Spleen (tissue), 11 donors: ENCODE measurements around the gene CEP170B. TPM values are rescaled to one million over a fixed set of nuclear protein-coding genes. Genes with fewer than 3 reads are reported as not detected.

Experiments
- DNase-seq: peaks from one replicate; pipeline ENCODE4 v3.0.0-alpha.2; 2020
- H3K27ac ChIP-seq, 8 donors: fragments of 200-600 bp; sonication (generic) in 7 of 8; 1 replicate in 4 of 8; 2 replicates in 4 of 8; pipeline versions ENCODE4 v1.5.0 to v1.8.0; 2016 to 2021; ENCODE audit warnings: inconsistent platforms in 4 of 8, mild to moderate bottlenecking in 4 of 8, moderate library complexity in 1 of 8
- H3K27me3 ChIP-seq, 7 donors: fragments of 200-600 bp; sonication (generic) in 6 of 7; replicated peaks in 1 of 7; 1 replicate in 4 of 7; 2 replicates in 3 of 7; pipeline versions ENCODE4 v1.5.0 to v1.8.0; 2016 to 2021; ENCODE audit warnings: inconsistent platforms in 3 of 7, mild to moderate bottlenecking in 1 of 7
- H3K36me3 ChIP-seq, 6 donors: fragments of 200-600 bp; sonication (generic) in 5 of 6; 1 replicate in 4 of 6; 2 replicates in 2 of 6; pipeline versions ENCODE4 v1.5.0 to v1.8.0; 2016 to 2021; ENCODE audit warnings: inconsistent platforms in 2 of 6
- H3K4me1 ChIP-seq, 6 donors: fragments of 200-600 bp; sonication (generic) in 5 of 6; 1 replicate in 3 of 6; 2 replicates in 3 of 6; pipeline versions ENCODE4 v1.5.0 to v1.8.0; 2016 to 2021; ENCODE audit warnings: inconsistent platforms in 3 of 6
- H3K4me3 ChIP-seq, 8 donors: fragments of 200-600 bp; sonication (generic) in 7 of 8; 1 replicate in 4 of 8; 2 replicates in 4 of 8; pipeline versions ENCODE4 v1.5.0 to v1.8.0; 2016 to 2021; ENCODE audit warnings: inconsistent platforms in 4 of 8, mild to moderate bottlenecking in 4 of 8, moderate library complexity in 2 of 8
- H3K9me3 ChIP-seq, 8 donors: fragments of 200-600 bp; sonication (generic) in 7 of 8; 1 replicate in 4 of 8; 2 replicates in 4 of 8; pipeline versions ENCODE4 v1.5.0 to v1.8.0; 2016 to 2021; ENCODE audit warnings: inconsistent platforms in 4 of 8
- CTCF ChIP-seq, 11 experiments: fragments of 200-600 bp in 7 of 11; fragments of 450-650 bp in 4 of 11; sonication (generic) in 4 of 11; IDR thresholded peaks in 8 of 11; conservative IDR thresholded peaks in 3 of 11; 1 replicate in 7 of 11; 2 replicates in 4 of 11; pipeline versions ENCODE4 v1.4.0 to v1.8.0; 2016 to 2021; ENCODE audit warnings: antibody characterized with exemption in 11 of 11, inconsistent platforms in 4 of 11, mild to moderate bottlenecking in 1 of 11
- POLR2A ChIP-seq, 3 donors: fragments of 450-650 bp; IDR thresholded peaks; one replicate each; pipeline ENCODE4 v1.5.1; 2017; ENCODE audit warnings: antibody characterized with exemption in 3 of 3, mild to moderate bottlenecking in 1 of 3
- POLR2AphosphoS5 ChIP-seq, 3 donors: sonication (generic); formaldehyde crosslinking; IDR thresholded peaks; one replicate each; pipeline ENCODE4 v1.5.1; 2017; ENCODE audit warnings: antibody characterized with exemption in 3 of 3
- WGBS, 5 donors: extraction: QIAGEN DNeasy Blood & Tissue Kit in 3 of 5; methylation state at CpG; one replicate each; pipeline versions ENCODE4 v1.1.5 to v1.1.7; 2013 to 2018; 5-methylcytosine and 5-hydroxymethylcytosine counted together
- intact Hi-C: fragments of 100-400 bp; cut with DNase I; formaldehyde crosslinking; loops from one replicate; pipeline ENCODE4 v1.15.0; 2023; ENCODE audit warnings: low total_unique reads
- polyA plus RNA-seq, 3 donors: library from polyadenylated mRNA; stranded (reverse); fragments of 200-250 nt; gene quantifications; one replicate each; pipeline ENCODE4 v1.2.1, GENCODE V29; 2013
- total RNA-seq, 7 donors: library from RNA; depleted of rRNA in 3 of 7; stranded (reverse); fragments of >200 nt in 3 of 7; fragmentation: NEBNext Ultra II Directional in 4 of 7; extraction: Animal tissue kit (Norgen Biotek cat#: 25700) in 4 of 7; gene quantifications; one replicate each; pipeline versions ENCODE4 v1.1.0 to v1.2.1, GENCODE V29; 2016 to 2021
- donor health status: healthy with polysubstance abuse.
- donor health status: DM: no; HTN: no; CAD: no; lungs with moderate emphysema.
- donor health status: DM: no; HTN: no; CAD: no.
- donor health status: Bipolar disorder and iron deficiency.
- donor health status: healthy.
- donor health status: DM: no; HTN: no; CAD: no.
- donor health status: DM: yes; HTN: yes; CAD: no.

The CEP170B gene
- total and polyA plus RNA-seq, 10 donors: 0.58 to 12.6 (median 5.7) TPM

DNA sequence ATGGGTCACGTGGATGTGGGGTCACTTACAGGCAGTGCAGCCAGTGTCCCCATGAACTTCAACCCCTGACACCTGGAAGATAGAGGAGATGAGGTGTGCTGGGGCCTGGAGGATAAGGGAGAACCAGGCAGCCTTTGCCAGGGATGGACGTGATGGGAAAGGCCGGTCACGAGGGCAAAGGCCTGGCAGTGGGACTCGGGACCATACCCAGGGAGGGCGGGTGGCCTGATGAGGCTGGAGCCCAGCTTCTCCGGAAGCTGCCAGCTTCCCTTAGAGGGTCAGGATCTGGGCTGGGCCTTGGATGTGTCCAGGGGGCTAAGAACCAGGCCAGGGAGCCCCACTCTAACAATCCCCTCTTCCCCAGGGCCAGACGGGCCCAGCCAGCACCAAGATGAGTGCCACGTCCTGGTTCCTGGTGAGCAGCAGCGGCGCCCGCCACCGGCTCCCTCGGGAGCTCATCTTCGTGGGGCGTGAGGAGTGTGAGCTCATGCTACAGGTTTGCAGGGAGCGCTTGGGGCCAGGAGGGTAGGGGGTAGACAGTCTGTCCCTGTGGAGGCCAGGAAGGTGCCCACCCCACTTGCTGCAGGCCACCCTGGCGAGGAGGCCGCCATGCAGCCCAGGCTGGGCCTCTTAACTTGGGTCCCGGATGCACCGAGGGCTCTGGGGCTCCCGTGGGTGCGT lies 3.1 kb downstream of the CEP170B start:
- TF ChIP-seq POLR2A (IDR thresholded peaks at IDR 0.05) (no peak), CTCF (IDR thresholded peaks at IDR 0.05 in 8 of 11, conservative IDR thresholded peaks at IDR 0.05 in 3 of 11) (no peak), POLR2AphosphoS5 (IDR thresholded peaks at IDR 0.05) (no peak)
- WGBS, 5 donors: 86 to 95% (median 88%) methylated on average over 16 to 23 of the region's 23 CpGs
- DNase-seq: peak; percentile 61
- no peaks in the 10 kb centered on the region for H3K9me3 ChIP-seq
- H3K27ac ChIP-seq: no peak overlapping the region
- peaks cover 8 to 42% (median 26%) of the 10 kb centered on the region in 6 donors for H3K4me1 ChIP-seq
- H3K36me3 ChIP-seq: no peaks in the 10 kb centered on the region
- H3K27me3 ChIP-seq: peaks cover 3 to 77% (median 32%) of the 10 kb centered on the region in 7 donors
- intact Hi-C loops: no loop called here
- H3K4me3 ChIP-seq: no peak overlapping the region

DNA sequence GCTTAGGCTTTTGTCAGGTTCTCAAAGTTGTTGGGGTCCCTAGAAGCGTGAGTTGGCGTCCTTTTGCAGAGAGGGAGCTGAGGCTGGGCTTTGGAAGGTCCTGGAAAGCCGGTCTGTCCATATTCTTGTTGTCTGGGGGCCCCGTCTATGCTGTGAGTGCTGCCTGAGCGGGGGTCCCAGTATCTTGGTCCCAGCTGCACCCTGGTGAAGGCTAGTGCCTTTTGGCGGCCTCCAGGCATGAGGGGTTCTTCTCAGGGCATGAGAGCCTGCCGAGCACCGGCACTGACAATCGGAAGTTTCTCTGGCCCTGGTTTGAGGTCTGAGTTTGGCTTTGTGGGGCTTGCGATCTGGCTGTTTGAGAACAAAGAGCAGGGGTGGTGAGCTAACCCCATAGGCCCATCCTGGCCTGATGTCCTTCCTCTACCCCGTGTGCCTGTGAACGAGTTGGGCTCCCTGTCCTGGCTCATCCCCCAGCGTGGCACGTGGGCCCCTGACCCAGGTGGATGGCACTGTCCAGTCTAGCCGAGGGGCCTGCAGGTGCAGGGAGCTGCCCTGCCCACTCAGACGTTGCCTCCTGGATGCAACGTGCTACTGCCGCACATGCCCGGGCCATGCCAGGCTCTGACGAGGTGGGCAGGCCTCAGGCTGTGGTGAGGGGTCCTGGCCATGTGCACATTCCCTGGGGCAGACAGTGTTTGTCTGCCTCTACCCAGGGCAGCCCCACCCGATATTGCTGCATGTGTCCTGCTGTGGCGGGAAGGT lies 3.9 kb downstream of the CEP170B start:
- Histone ChIP-seq H3K27ac (no peak overlapping the region), H3K36me3 (no peaks in the 10 kb centered on the region), H3K4me3 (no peak overlapping the region), H3K9me3 (no peaks in the 10 kb centered on the region), H3K27me3 (peaks cover 3 to 77% (median 26%) of the 10 kb centered on the region in 7 donors), H3K4me1 (peaks cover 8 to 43% (median 26%) of the 10 kb centered on the region in 6 donors)
- DNase-seq: peak; percentile 71
- WGBS, 5 donors: 79 to 94% (median 90%) methylated on average over 16 to 22 of the region's 22 CpGs
- TF ChIP-seq POLR2AphosphoS5 (IDR thresholded peaks at IDR 0.05): no peak
- TF ChIP-seq POLR2A (IDR thresholded peaks at IDR 0.05): no peak
- no peak for TF ChIP-seq CTCF (IDR thresholded peaks at IDR 0.05 in 8 of 11, conservative IDR thresholded peaks at IDR 0.05 in 3 of 11)
- intact Hi-C loops: no loop called here

GRCh38 chr14:104869669-104870367 lies 4.8 kb downstream of the CEP170B start:
- Histone ChIP-seq H3K4me3 (no peak overlapping the region), H3K9me3 (no peaks in the 10 kb centered on the region), H3K4me1 (peaks cover 6 to 35% (median 18%) of the 10 kb centered on the region in 6 donors), H3K27ac (no peak overlapping the region), H3K27me3 (peaks cover 3 to 76% (median 18%) of the 10 kb centered on the region in 7 donors), H3K36me3 (no peaks in the 10 kb centered on the region)
- TF ChIP-seq CTCF (IDR thresholded peaks at IDR 0.05 in 8 of 11, conservative IDR thresholded peaks at IDR 0.05 in 3 of 11) (no peak), POLR2AphosphoS5 (IDR thresholded peaks at IDR 0.05) (no peak), POLR2A (IDR thresholded peaks at IDR 0.05) (no peak)
- no peak for DNase-seq
- intact Hi-C loops: no loop called here
- 93 to 98% (median 94%) methylated on average over 18 of the region's 18 CpGs for WGBS, 5 donors
